Transverse colon (tissue), 4 donors: ENCODE data around the gene CACNA2D1.

Experiments
- POLR2A ChIP-seq: fragments of 450-650 bp; IDR thresholded peaks from one replicate; pipeline ENCODE4 v1.6.1; 2016; ENCODE audit warnings: antibody characterized with exemption, mild to moderate bottlenecking, moderate library complexity
- POLR2AphosphoS5 ChIP-seq, 3 donors: sonication (generic); formaldehyde crosslinking; IDR thresholded peaks; one replicate each; pipeline ENCODE4 v1.6.1; 2016; ENCODE audit warnings: antibody characterized with exemption in 3 of 3
- TF ChIP-seq, protein P1 (sequence below), 5 experiments: fragments of 200-600 bp in 3 of 5; fragments of 450-650 bp in 2 of 5; sonication (generic) in 3 of 5; IDR thresholded peaks; 1 replicate in 2 of 5; 2 replicates in 3 of 5; pipeline ENCODE4 v1.5.1; 2016 to 2017; ENCODE audit warnings: antibody characterized with exemption in 5 of 5, inconsistent platforms in 3 of 5, mild to moderate bottlenecking in 2 of 5, moderate library complexity in 1 of 5

DNA sequence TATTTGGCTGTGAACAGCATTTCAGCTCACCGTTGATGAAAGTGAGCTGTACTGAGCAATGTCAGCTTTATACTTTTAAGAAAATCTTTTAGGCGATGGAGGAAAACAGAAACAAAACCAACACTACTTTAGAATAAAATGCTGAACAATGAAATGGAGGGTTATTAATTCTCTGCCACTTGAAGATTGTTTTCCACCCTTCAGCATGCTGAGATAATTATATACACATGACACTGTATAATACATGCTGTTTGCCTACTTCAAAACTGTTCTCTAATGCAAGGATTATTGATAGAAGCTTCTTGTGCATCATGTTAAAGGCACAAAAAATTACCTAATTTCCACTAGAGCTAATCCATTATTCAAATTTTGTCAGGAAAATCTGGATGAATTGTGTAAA is 66.8 kb downstream of the CACNA2D1 start:
- TF ChIP-seq, protein P1, sequence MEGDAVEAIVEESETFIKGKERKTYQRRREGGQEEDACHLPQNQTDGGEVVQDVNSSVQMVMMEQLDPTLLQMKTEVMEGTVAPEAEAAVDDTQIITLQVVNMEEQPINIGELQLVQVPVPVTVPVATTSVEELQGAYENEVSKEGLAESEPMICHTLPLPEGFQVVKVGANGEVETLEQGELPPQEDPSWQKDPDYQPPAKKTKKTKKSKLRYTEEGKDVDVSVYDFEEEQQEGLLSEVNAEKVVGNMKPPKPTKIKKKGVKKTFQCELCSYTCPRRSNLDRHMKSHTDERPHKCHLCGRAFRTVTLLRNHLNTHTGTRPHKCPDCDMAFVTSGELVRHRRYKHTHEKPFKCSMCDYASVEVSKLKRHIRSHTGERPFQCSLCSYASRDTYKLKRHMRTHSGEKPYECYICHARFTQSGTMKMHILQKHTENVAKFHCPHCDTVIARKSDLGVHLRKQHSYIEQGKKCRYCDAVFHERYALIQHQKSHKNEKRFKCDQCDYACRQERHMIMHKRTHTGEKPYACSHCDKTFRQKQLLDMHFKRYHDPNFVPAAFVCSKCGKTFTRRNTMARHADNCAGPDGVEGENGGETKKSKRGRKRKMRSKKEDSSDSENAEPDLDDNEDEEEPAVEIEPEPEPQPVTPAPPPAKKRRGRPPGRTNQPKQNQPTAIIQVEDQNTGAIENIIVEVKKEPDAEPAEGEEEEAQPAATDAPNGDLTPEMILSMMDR (IDR thresholded peaks at IDR 0.05): no peak
- TF ChIP-seq POLR2A (no peak), POLR2AphosphoS5 (IDR thresholded peaks at IDR 0.05) (no peak)
